GM12872 (cell line): ENCODE data around the gene SLIT1.
A peak's percentile ranks its signal among the peaks of the same experiment; 100 is the strongest.

Source experiments
- CTCF ChIP-seq: IDR thresholded peaks from 3 replicates; pipeline ENCODE4 v1.5.1; 2011; ENCODE audit warnings: low read depth, mild to moderate bottlenecking, low read length, moderate library complexity; ENCODE audit not compliant: insufficient read depth

SLIT1 gene

DNA sequence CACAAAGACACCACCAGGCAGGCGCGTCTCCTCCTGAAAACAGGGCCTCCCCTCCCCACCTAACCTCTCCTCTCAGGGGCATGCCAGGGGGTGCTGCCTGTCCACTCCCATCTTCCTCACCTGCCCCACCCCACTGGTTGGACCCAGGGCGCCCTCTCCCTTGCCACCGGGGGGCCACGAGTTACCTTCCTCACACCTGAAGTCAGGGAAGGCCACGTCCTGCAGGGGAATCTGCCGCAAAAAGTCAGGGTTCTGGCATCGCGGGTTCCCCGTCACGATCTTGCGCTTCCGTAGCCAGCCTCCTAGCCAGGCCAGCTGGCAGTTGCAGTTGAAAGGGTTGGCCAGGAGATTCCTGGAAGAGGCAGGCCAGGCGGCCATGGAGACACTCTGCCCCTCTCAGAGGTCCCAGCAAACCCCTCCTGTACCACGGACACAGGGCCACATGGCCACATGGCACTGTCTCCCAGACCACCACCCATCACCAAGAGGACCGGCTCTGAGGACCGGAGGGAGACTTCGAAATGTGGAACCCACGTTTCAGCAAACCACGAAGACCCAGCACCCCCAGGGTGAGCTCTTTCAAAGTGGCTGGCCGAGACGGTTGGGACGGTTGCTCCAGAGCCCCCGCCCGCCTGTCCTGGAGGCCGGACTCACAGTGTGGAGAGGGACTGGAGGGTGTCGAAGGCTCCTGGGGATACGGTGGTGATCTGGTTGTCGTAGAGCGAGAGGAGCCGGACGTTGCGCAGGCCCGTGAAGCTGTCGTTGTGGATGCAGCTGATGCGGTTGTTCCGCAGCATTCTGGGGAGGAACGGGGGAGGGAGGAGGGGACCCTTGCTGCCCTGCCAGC is 142.8 kb downstream of the SLIT1 start:
- no peak for TF ChIP-seq CTCF

GRCh38 chr10:97042081-97042480 is 143.7 kb downstream of the SLIT1 start:
- TF ChIP-seq CTCF, result no peak

GRCh38 chr10:97040706-97041105 is 145.1 kb downstream of the SLIT1 start:
- TF ChIP-seq CTCF, result no peak

GRCh38 chr10:97040248-97040584 is 145.5 kb downstream of the SLIT1 start:
- no peak for TF ChIP-seq CTCF

GRCh38 chr10:97039538-97040247 is 146.1 kb downstream of the SLIT1 start:
- no peak for TF ChIP-seq CTCF

- no peak for TF ChIP-seq CTCF
Measured at GRCh38 chr10:97038688-97039087, 147.1 kb downstream of the SLIT1 start.

- peak; percentile 96 for TF ChIP-seq CTCF
Measured at GRCh38 chr10:97037365-97038361, 148.1 kb downstream of the SLIT1 start.
